GM12864 (cell line): Measurements from ENCODE around the gene WDR5.
"Not testable (repeated sequence)": the region's sequence is repeated elsewhere in the genome, so short reads cannot be mapped to it uniquely, and the experiment has no call there.

Source experiments
- DNase-seq: peaks from one replicate; pipeline ENCODE4 v3.0.0-alpha.2; 2011; ENCODE audit warnings: low read depth
- H3K4me3 ChIP-seq: 2 replicates; pipeline ENCODE4 v1.5.1; 2011; ENCODE audit warnings: mild to moderate bottlenecking, low read depth, low read length, control low read depth
- CTCF ChIP-seq: IDR thresholded peaks from 2 replicates; pipeline ENCODE4 v1.5.1; 2011; ENCODE audit warnings: low read depth, mild to moderate bottlenecking, moderate library complexity, low read length, control low read depth, inconsistent platforms; ENCODE audit errors: missing control alignments

WDR5 gene

GRCh38 chr9:134103391-134103998 lies 32.4 kb upstream of the WDR5 start:
- TF ChIP-seq CTCF: no peak
- no peak overlapping the region for H3K4me3 ChIP-seq
- no peak for DNase-seq

GRCh38 chr9:134111064-134111463 lies 24.8 kb upstream of the WDR5 start:
- no peak for DNase-seq
- H3K4me3 ChIP-seq: no peak overlapping the region
- no peak for TF ChIP-seq CTCF

- DNase-seq: no peak
- no peak overlapping the region for H3K4me3 ChIP-seq
- no peak for TF ChIP-seq CTCF
Observed at GRCh38 chr9:134112561-134112960, 23.3 kb upstream of the WDR5 start.

GRCh38 chr9:134118972-134119371 lies 16.9 kb upstream of the WDR5 start:
- DNase-seq, H3K4me3 ChIP-seq: not testable (repeated sequence)

- H3K4me3 ChIP-seq: no peak overlapping the region
- no peak for TF ChIP-seq CTCF
- no peak for DNase-seq
Observed at GRCh38 chr9:134123764-134124128, 12.1 kb upstream of the WDR5 start.

GRCh38 chr9:134125413-134126095 lies 10.3 kb upstream of the WDR5 start:
- no peak for DNase-seq
- no peak overlapping the region for H3K4me3 ChIP-seq
- no peak for TF ChIP-seq CTCF

GRCh38 chr9:134126373-134126772 lies 9.5 kb upstream of the WDR5 start:
- DNase-seq: no peak
- H3K4me3 ChIP-seq: no peak overlapping the region
- TF ChIP-seq CTCF: no peak
